ENCODE data around the gene ROBO1.

The ROBO1 gene

GRCh38 chr3:79002465-79003372 lies 765.1 kb downstream of the ROBO1 start:
- DNase-seq, result no peak

GRCh38 chr3:79001255-79001654 lies 766.5 kb downstream of the ROBO1 start:
- DNase-seq, result no peak

GRCh38 chr3:78999139-78999538 lies 768.7 kb downstream of the ROBO1 start:
- no peak for DNase-seq

- no peak for DNase-seq
Measured at GRCh38 chr3:78995087-78995486, 772.7 kb downstream of the ROBO1 start.

GRCh38 chr3:78994174-78995027 lies 773.4 kb downstream of the ROBO1 start:
- DNase-seq, result no peak

GRCh38 chr3:78993375-78993774 lies 774.4 kb downstream of the ROBO1 start:
- no peak for DNase-seq

GRCh38 chr3:78992830-78993229 lies 775.0 kb downstream of the ROBO1 start:
- no peak for DNase-seq

- DNase-seq, result no peak
Measured at GRCh38 chr3:78992400-78992799, 775.4 kb downstream of the ROBO1 start.

- no peak for DNase-seq
Measured at GRCh38 chr3:78991656-78992055, 776.1 kb downstream of the ROBO1 start.

GRCh38 chr3:78990156-78990555 lies 777.6 kb downstream of the ROBO1 start:
- no peak for DNase-seq

GRCh38 chr3:78988324-78988723 lies 779.5 kb downstream of the ROBO1 start:
- DNase-seq, result no peak

GRCh38 chr3:78986416-78987101 lies 781.2 kb downstream of the ROBO1 start:
- no peak for DNase-seq

- no peak for DNase-seq
Measured at GRCh38 chr3:78985981-78986380, 781.8 kb downstream of the ROBO1 start.

GRCh38 chr3:78979028-78979427 lies 788.8 kb downstream of the ROBO1 start:
- no peak for DNase-seq

- DNase-seq, result no peak
Measured at GRCh38 chr3:78978037-78978436, 789.8 kb downstream of the ROBO1 start.

- no peak for DNase-seq
Measured at GRCh38 chr3:78977073-78977472, 790.7 kb downstream of the ROBO1 start.

- DNase-seq, result no peak
Measured at GRCh38 chr3:78976200-78976599, 791.6 kb downstream of the ROBO1 start.

GRCh38 chr3:78974181-78974790 lies 793.5 kb downstream of the ROBO1 start:
- no peak for DNase-seq

- DNase-seq, result no peak
Measured at GRCh38 chr3:78972617-78973301, 795.0 kb downstream of the ROBO1 start.

GRCh38 chr3:78970656-78971055 lies 797.1 kb downstream of the ROBO1 start:
- DNase-seq, result no peak

GRCh38 chr3:78969483-78969882 lies 798.3 kb downstream of the ROBO1 start:
- no peak for DNase-seq

GRCh38 chr3:78967061-78967460 lies 800.7 kb downstream of the ROBO1 start:
- no peak for DNase-seq
